A172 (cell line): ENCODE measurements around the gene ANKRD55. TPM values are rescaled to one million over a fixed set of nuclear protein-coding genes. Genes with fewer than 3 reads are reported as not detected.
"Not testable (repeated sequence)": the region's sequence is repeated elsewhere in the genome, so short reads cannot be mapped to it uniquely, and the experiment has no call there.

Source experiments
- DNase-seq: peaks from one replicate; pipeline ENCODE4 v3.0.0-alpha.2; 2015; ENCODE audit warnings: low spot score
- total RNA-seq: library from RNA; depleted of rRNA; stranded (reverse); fragments of >200 nt; shearing (Covaris generic); gene quantifications from 2 replicates; pipeline ENCODE4 v1.2.3, GENCODE V29; 2014

The ANKRD55 gene
- total RNA-seq, 1 experiment from 2014 or later = not detected

GRCh38 chr5:56207537-56207936 is 25.6 kb downstream of the ANKRD55 start:
- DNase-seq = no peak

GRCh38 chr5:56206126-56206910 is 26.8 kb downstream of the ANKRD55 start:
- no peak for DNase-seq

GRCh38 chr5:56203936-56204335 is 29.2 kb downstream of the ANKRD55 start:
- DNase-seq = not testable (repeated sequence)

GRCh38 chr5:56202483-56202882 is 30.6 kb downstream of the ANKRD55 start:
- DNase-seq = no peak

- DNase-seq = not testable (repeated sequence)
Measured at GRCh38 chr5:56201762-56202261, 31.3 kb downstream of the ANKRD55 start.

GRCh38 chr5:56200971-56201666 is 32.0 kb downstream of the ANKRD55 start:
- DNase-seq = peak; percentile 72

- no peak for DNase-seq
Measured at GRCh38 chr5:56195016-56195415, 38.1 kb downstream of the ANKRD55 start.

GRCh38 chr5:56192246-56192645 is 40.9 kb downstream of the ANKRD55 start:
- no peak for DNase-seq

GRCh38 chr5:56191656-56192055 is 41.5 kb downstream of the ANKRD55 start:
- no peak for DNase-seq

GRCh38 chr5:56190497-56190896 is 42.6 kb downstream of the ANKRD55 start:
- peak; percentile 70 for DNase-seq

- DNase-seq = no peak
Measured at GRCh38 chr5:56185768-56186311, 47.3 kb downstream of the ANKRD55 start.

GRCh38 chr5:56183506-56183905 is 49.6 kb downstream of the ANKRD55 start:
- peak; percentile 93 for DNase-seq

- DNase-seq = no peak
Measured at GRCh38 chr5:56179442-56179841, 53.7 kb downstream of the ANKRD55 start.

GRCh38 chr5:56178823-56179222 is 54.3 kb downstream of the ANKRD55 start:
- no peak for DNase-seq

- DNase-seq = no peak
Measured at GRCh38 chr5:56176871-56177533, 56.1 kb downstream of the ANKRD55 start.

GRCh38 chr5:56176155-56176798 is 56.9 kb downstream of the ANKRD55 start:
- DNase-seq = no peak

GRCh38 chr5:56175488-56175887 is 57.6 kb downstream of the ANKRD55 start:
- DNase-seq = peak; percentile 80

GRCh38 chr5:56175021-56175420 is 58.1 kb downstream of the ANKRD55 start:
- DNase-seq = no peak

- DNase-seq = no peak
Measured at GRCh38 chr5:56172241-56172640, 60.9 kb downstream of the ANKRD55 start.

GRCh38 chr5:56170557-56170956 is 62.6 kb downstream of the ANKRD55 start:
- peak; percentile 43 for DNase-seq

GRCh38 chr5:56169949-56170348 is 63.2 kb downstream of the ANKRD55 start:
- no peak for DNase-seq

- DNase-seq = no peak
Measured at GRCh38 chr5:56169281-56169680, 63.8 kb downstream of the ANKRD55 start.
